Mesenteric fat pad (tissue), 1 donor: Measurements from ENCODE around the gene PLEKHM2. TPM values are rescaled to one million over a fixed set of nuclear protein-coding genes. Genes with fewer than 3 reads are reported as not detected.

Experiments used
- DNase-seq: peaks from one replicate; pipeline ENCODE4 v3.0.0-alpha.2; 2020; ENCODE audit warnings: low spot score
- total RNA-seq: library from RNA; stranded (reverse); fragmentation: NEBNext Ultra II Directional; extraction: Animal tissue kit (Norgen Biotek cat#: 25700); gene quantifications from one replicate; pipeline ENCODE4 v1.2.1, GENCODE V29; 2021
- donor health status: DM: yes; HTN: yes; CAD: no.

The PLEKHM2 gene
- total RNA-seq, 1 donor from 2014 or later = 94.6 TPM

GRCh38 chr1:15674386-15675159 is 9.5 kb upstream of the PLEKHM2 start:
- DNase-seq = no peak

GRCh38 chr1:15676010-15676409 is 8.1 kb upstream of the PLEKHM2 start:
- DNase-seq = no peak

GRCh38 chr1:15676688-15677661 is 7.1 kb upstream of the PLEKHM2 start:
- DNase-seq = no peak

GRCh38 chr1:15678578-15678977 is 5.5 kb upstream of the PLEKHM2 start:
- no peak for DNase-seq

- no peak for DNase-seq
These were observed 4.0 kb upstream of the PLEKHM2 start for GRCh38 chr1:15680131-15680530.

GRCh38 chr1:15680561-15681348 is 3.4 kb upstream of the PLEKHM2 start:
- no peak for DNase-seq

GRCh38 chr1:15681349-15682292 is 2.5 kb upstream of the PLEKHM2 start:
- DNase-seq = no peak

- no peak for DNase-seq
These were observed 1.2 kb upstream of the PLEKHM2 start for GRCh38 chr1:15682936-15683341.

- DNase-seq = no peak
These were observed 628 bp upstream of the PLEKHM2 start for GRCh38 chr1:15683345-15684039.

- DNase-seq = no peak
These were observed 560 bp downstream of the PLEKHM2 start for GRCh38 chr1:15684468-15685291.

GRCh38 chr1:15685820-15686219 is 1.7 kb downstream of the PLEKHM2 start:
- DNase-seq = peak; percentile 4

GRCh38 chr1:15687446-15687845 is 3.3 kb downstream of the PLEKHM2 start:
- no peak for DNase-seq

GRCh38 chr1:15690317-15690716 is 6.2 kb downstream of the PLEKHM2 start:
- no peak for DNase-seq

- DNase-seq = no peak
These were observed 7.4 kb downstream of the PLEKHM2 start for GRCh38 chr1:15691434-15692032.

GRCh38 chr1:15692121-15692682 is 8.1 kb downstream of the PLEKHM2 start:
- DNase-seq = no peak

GRCh38 chr1:15693371-15693770 is 9.3 kb downstream of the PLEKHM2 start:
- no peak for DNase-seq

- no peak for DNase-seq
These were observed 12.9 kb downstream of the PLEKHM2 start for GRCh38 chr1:15696956-15697521.

GRCh38 chr1:15698201-15698600 is 14.1 kb downstream of the PLEKHM2 start:
- no peak for DNase-seq
